CD4-positive, alpha-beta T cell treated with Interleukin-12 subunit alpha and Interleukin-12 subunit beta, for 1 hour (primary cell): ENCODE data around the gene PKD2L2.
"Not testable (repeated sequence)": the region's sequence is repeated elsewhere in the genome, so short reads cannot be mapped to it uniquely, and the experiment has no call there.

ENCODE experiments used
- DNase-seq: peaks from one replicate; pipeline ENCODE4 v3.0.0-alpha.2; 2020

The PKD2L2 gene

GRCh38 chr5:137960141-137960540 lies 70.9 kb downstream of the PKD2L2 start:
- DNase-seq, result no peak

- DNase-seq, result no peak
These were observed 71.6 kb downstream of the PKD2L2 start for GRCh38 chr5:137960819-137961218.

- DNase-seq, result not testable (repeated sequence)
These were observed 81.1 kb downstream of the PKD2L2 start for GRCh38 chr5:137970384-137970783.

- DNase-seq, result no peak
These were observed 86.0 kb downstream of the PKD2L2 start for GRCh38 chr5:137975208-137975607.

- DNase-seq, result no peak
These were observed 100.2 kb downstream of the PKD2L2 start for GRCh38 chr5:137989419-137989818.
